Measurements from ENCODE around the gene MEOX2. TPM values are rescaled to one million over a fixed set of nuclear protein-coding genes. Genes with fewer than 3 reads are reported as not detected.

MEOX2 gene
- total and polyA plus RNA-seq, 10 of the 15 experiments (the other 5 are each of a cell fraction or from before 2014, with no cell fraction given) = not detected

DNA sequence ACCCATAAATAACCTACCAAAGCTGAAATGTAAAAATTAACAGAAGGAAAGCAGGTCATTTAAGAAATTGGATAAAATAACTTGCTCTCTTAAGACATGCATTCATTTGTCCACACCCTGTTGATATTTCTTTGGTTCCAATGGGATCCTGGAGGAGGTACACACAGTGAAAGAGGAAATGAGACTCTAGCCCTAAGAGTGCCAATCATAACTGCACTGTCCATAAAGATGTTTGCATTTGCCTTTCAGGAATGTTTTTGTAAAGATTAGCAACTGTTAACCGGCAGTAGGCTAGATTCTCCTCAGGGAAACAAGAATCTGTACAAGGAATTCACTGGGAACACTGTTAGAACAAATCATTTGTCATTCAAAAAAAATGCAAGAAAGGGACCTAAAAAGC, 61.0 kb downstream of the MEOX2 start (continued):
- no peak for TF ChIP-seq REST (IDR thresholded peaks at IDR 0.05; ENCODE audit: low read depth, low read length)

- 17% methylated on average over 2 of the region's 2 CpGs for WGBS (ENCODE audit: insufficient coverage, insufficient replicate concordance, low lambda C conversion rate, missing lambda C conversion rate)
- no peaks in the 10 kb centered on the region for H3K9me3 ChIP-seq (replicated peaks; ENCODE audit: control insufficient read depth, insufficient read depth, low read length)
- H3K4me2 ChIP-seq (ENCODE audit: control insufficient read depth, insufficient read depth) = no peak overlapping the region
- ChIA-PET POLR2A (no interaction called here), SMC1A (ENCODE audit: uncharacterized antibody, unreplicated experiment) (interaction anchor here (1.4 to 2.4 kb wide), 6 partner anchors 9 to 45 kb away, joined by 3 to 18 read pairs (median 6); no protein-coding TSS in a partner anchor), RAD21 (ENCODE audit: unreplicated experiment) (interaction anchor here (1.2 kb wide), 1 partner anchor 41 kb away, joined by 4 read pairs; no protein-coding TSS in a partner anchor), CTCF (interaction anchor here (0.8 to 1.9 kb wide), 4 partner anchors 9 to 94 kb away, joined by 3 to 7 read pairs (median 4); no protein-coding TSS in a partner anchor)
- no peaks in the 10 kb centered on the region for H4K20me1 ChIP-seq (ENCODE audit: control insufficient read depth, insufficient read depth)
- no peak for DNase-seq (ENCODE audit: low read depth, low spot score)
- H3K27me3 ChIP-seq (replicated peaks in 1 of 2; ENCODE audit: control insufficient read depth in 2 of 2, insufficient read depth in 2 of 2, low read length in 1 of 2) = no peaks in the 10 kb centered on the region
- no peak overlapping the region for H3K9ac ChIP-seq (ENCODE audit: control insufficient read depth, insufficient read depth, low read length)
- H3K4me1 ChIP-seq (ENCODE audit: control insufficient read depth, insufficient read depth, low read length) = no peaks in the 10 kb centered on the region
- no peak overlapping the region for H3K27ac ChIP-seq (ENCODE audit: control insufficient read depth, insufficient read depth)
- no peak overlapping the region for H3K4me3 ChIP-seq
- in situ Hi-C loops (cut with MboI) = no loop called here
- no peaks in the 10 kb centered on the region for H3K79me2 ChIP-seq (ENCODE audit: control insufficient read depth, insufficient read depth, low read length)
- no peaks in the 10 kb centered on the region for H3K36me3 ChIP-seq (ENCODE audit: control insufficient read depth in 2 of 2, insufficient read depth in 2 of 2, low read length in 1 of 2)
- ATAC-seq = no peak
- no peak overlapping the region for H2AFZ ChIP-seq (ENCODE audit: control insufficient read depth, low read depth, low read length)
- intact Hi-C loops (cut with micrococcal nuclease; ENCODE audit: unreplicated experiment) = loop anchor here (10.0 kb wide), 1 partner anchor 297 kb away; no protein-coding TSS in a partner anchor
- no peak for FAIRE-seq
- no TSS peak for BruUV-seq (replicated peaks)
- TF ChIP-seq, protein P1, sequence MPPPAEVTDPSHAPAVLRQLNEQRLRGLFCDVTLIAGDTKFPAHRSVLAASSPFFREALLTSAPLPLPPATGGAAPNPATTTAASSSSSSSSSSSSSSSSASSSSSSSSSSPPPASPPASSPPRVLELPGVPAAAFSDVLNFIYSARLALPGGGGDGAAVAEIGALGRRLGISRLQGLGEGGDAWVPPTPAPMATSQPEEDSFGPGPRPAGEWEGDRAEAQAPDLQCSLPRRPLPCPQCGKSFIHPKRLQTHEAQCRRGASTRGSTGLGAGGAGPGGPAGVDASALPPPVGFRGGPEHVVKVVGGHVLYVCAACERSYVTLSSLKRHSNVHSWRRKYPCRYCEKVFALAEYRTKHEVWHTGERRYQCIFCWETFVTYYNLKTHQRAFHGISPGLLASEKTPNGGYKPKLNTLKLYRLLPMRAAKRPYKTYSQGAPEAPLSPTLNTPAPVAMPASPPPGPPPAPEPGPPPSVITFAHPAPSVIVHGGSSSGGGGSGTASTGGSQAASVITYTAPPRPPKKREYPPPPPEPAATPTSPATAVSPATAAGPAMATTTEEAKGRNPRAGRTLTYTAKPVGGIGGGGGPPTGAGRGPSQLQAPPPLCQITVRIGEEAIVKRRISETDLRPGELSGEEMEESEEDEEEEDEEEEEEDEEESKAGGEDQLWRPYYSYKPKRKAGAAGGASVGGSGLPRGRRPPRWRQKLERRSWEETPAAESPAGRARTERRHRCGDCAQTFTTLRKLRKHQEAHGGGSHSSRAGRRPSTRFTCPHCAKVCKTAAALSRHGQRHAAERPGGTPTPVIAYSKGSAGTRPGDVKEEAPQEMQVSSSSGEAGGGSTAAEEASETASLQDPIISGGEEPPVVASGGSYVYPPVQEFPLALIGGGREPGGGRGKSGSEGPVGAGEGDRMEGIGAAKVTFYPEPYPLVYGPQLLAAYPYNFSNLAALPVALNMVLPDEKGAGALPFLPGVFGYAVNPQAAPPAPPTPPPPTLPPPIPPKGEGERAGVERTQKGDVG (CRISPR knock-in tag; IDR thresholded peaks at IDR 0.05) = no peak
- TF ChIP-seq ZNF217 (IDR thresholded peaks at IDR 0.05) (no peak), ZBED1 (IDR thresholded peaks at IDR 0.05; ENCODE audit: borderline replicate concordance) (no peak), IKZF1 (conservative IDR thresholded peaks at IDR 0.05) (no peak), SRF (IDR thresholded peaks at IDR 0.05; ENCODE audit: low read depth in 2 of 2, low read length in 2 of 2) (no peak), SUZ12 (IDR thresholded peaks at IDR 0.05; ENCODE audit: unreplicated experiment) (no peak), KLF5 (IDR thresholded peaks at IDR 0.05; ENCODE audit: partially characterized antibody) (no peak), IRF4 (IDR thresholded peaks at IDR 0.05; ENCODE audit: low read depth, low read length) (no peak), YBX1 (IDR thresholded peaks at IDR 0.05) (no peak), SIX5 (IDR thresholded peaks at IDR 0.05; ENCODE audit: low read depth, low read length, severe bottlenecking) (no peak), RUNX3 (IDR thresholded peaks at IDR 0.05; ENCODE audit: low read length) (no peak), HDAC2 (IDR thresholded peaks at IDR 0.05) (no peak), EGR1 (IDR thresholded peaks at IDR 0.05; ENCODE audit: borderline replicate concordance in 1 of 2, low read depth in 2 of 2, low read length in 2 of 2) (no peak), GABPA (IDR thresholded peaks at IDR 0.05; ENCODE audit: low read depth) (no peak)
- TF ChIP-seq, protein P2, sequence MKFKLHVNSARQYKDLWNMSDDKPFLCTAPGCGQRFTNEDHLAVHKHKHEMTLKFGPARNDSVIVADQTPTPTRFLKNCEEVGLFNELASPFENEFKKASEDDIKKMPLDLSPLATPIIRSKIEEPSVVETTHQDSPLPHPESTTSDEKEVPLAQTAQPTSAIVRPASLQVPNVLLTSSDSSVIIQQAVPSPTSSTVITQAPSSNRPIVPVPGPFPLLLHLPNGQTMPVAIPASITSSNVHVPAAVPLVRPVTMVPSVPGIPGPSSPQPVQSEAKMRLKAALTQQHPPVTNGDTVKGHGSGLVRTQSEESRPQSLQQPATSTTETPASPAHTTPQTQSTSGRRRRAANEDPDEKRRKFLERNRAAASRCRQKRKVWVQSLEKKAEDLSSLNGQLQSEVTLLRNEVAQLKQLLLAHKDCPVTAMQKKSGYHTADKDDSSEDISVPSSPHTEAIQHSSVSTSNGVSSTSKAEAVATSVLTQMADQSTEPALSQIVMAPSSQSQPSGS (IDR thresholded peaks at IDR 0.05; ENCODE audit: low read length) = no peak
Measured at GRCh38 chr7:15621468-15621867, 65.0 kb downstream of the MEOX2 start.

All from GM12878 (cell line).